ENCODE measurements around the gene CCDC136.

Gene CCDC136

DNA sequence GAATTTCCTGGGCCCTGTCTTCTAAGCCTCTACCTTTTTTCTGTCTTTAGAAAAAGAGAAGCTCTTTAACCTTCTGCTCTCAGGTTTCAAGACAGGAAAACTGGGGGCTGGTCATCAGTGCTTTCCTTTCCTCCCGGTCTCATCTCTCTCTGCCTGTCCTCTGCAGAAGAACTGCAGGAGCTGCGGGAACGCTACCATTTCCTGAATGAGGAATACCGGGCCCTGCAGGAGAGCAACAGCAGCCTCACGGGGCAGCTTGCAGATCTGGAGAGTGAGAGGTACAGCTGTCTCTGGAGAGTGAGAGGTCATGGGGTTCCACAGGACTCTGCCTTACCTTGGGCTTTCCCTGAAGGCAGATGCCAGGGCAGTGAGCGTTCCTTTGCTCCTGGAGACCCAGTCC lies 12.7 kb downstream of the CCDC136 start:
- TF ChIP-seq, protein P1, sequence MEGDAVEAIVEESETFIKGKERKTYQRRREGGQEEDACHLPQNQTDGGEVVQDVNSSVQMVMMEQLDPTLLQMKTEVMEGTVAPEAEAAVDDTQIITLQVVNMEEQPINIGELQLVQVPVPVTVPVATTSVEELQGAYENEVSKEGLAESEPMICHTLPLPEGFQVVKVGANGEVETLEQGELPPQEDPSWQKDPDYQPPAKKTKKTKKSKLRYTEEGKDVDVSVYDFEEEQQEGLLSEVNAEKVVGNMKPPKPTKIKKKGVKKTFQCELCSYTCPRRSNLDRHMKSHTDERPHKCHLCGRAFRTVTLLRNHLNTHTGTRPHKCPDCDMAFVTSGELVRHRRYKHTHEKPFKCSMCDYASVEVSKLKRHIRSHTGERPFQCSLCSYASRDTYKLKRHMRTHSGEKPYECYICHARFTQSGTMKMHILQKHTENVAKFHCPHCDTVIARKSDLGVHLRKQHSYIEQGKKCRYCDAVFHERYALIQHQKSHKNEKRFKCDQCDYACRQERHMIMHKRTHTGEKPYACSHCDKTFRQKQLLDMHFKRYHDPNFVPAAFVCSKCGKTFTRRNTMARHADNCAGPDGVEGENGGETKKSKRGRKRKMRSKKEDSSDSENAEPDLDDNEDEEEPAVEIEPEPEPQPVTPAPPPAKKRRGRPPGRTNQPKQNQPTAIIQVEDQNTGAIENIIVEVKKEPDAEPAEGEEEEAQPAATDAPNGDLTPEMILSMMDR (IDR thresholded peaks at IDR 0.05; ENCODE audit: borderline replicate concordance, insufficient read depth, low read depth, low read length): no peak
- H3K4me3 ChIP-seq (ENCODE audit: low read depth, low read length): no peak overlapping the region

GRCh38 chr7:128805225-128805624 lies 13.5 kb downstream of the CCDC136 start:
- H3K4me3 ChIP-seq (ENCODE audit: low read depth, low read length): no peak overlapping the region
- TF ChIP-seq, protein P1 (IDR thresholded peaks at IDR 0.05; ENCODE audit: borderline replicate concordance, insufficient read depth, low read depth, low read length): no peak

DNA sequence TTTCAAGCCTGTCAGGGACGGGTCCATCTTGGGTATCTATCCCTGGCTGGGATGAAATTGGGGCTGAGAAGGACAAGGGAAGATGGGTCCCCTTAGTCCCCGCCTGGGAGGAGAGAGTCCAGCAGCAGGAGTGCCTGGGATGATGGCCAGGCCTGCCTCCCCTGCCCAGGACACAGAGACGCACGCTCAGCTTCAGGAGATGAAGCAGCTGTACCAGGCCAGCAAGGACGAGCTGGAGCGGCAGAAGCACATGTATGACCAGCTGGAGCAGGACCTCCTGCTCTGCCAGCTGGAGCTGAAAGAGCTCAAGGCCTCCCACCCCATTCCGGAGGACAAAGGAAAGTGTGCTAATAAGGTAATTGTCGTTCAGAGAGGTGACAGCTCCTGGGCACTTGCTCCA lies 15.4 kb downstream of the CCDC136 start:
- no peak overlapping the region for H3K4me3 ChIP-seq (ENCODE audit: low read depth, low read length)
- TF ChIP-seq, protein P1 (IDR thresholded peaks at IDR 0.05; ENCODE audit: borderline replicate concordance, insufficient read depth, low read depth, low read length): no peak

DNA sequence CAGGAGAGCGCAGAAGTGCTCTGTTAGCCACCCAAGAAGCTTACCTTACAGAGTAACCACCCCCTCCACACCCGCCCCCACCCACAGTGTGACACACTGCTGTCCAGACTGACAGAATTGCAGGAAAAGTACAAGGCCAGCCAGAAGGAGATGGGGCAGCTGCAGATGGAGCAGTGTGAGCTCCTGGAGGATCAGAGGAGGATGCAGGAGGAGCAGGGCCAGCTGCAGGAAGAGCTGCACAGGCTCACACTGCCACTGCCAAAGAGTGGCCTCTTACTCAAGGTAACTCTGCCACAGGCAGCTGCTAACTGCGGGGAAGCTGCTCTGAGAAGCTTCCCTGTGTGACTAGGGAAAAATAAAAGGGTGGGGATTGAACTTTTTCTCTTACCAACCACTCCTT lies 17.6 kb downstream of the CCDC136 start:
- H3K4me3 ChIP-seq (ENCODE audit: low read depth, low read length): no peak overlapping the region
- TF ChIP-seq, protein P1 (IDR thresholded peaks at IDR 0.05; ENCODE audit: borderline replicate concordance, insufficient read depth, low read depth, low read length): no peak

DNA sequence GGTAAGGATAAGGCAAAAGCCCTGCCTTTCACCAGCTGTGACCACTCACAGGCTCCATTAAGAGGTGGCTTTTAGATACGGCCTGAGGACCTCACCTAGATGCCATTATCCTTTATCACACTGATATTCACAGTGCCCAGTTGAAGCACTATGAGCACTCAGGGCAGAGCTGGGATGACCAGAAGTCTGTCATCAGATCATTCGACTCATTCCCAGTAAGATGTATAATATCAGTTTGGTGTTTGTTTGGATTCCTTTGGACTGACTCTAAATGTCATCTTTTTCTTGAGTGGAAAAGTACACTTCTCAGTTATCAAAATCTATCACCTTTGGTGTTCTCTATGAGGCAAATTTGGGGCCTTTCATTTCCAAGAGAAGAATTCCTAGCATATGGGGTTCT lies 18.7 kb downstream of the CCDC136 start:
- TF ChIP-seq, protein P1 (IDR thresholded peaks at IDR 0.05; ENCODE audit: borderline replicate concordance, insufficient read depth, low read depth, low read length): no peak

GRCh38 chr7:128810997-128811396 lies 19.2 kb downstream of the CCDC136 start:
- TF ChIP-seq, protein P1 (IDR thresholded peaks at IDR 0.05; ENCODE audit: borderline replicate concordance, insufficient read depth, low read depth, low read length): no peak

More for the DNA sequence above, 18.7 kb downstream of the CCDC136 start:
- no peak overlapping the region for H3K4me3 ChIP-seq (ENCODE audit: low read depth, low read length)

GRCh38 chr7:128811631-128812430 lies 20.1 kb downstream of the CCDC136 start:
- TF ChIP-seq, protein P1 (IDR thresholded peaks at IDR 0.05; ENCODE audit: borderline replicate concordance, insufficient read depth, low read depth, low read length): no peak
- H3K4me3 ChIP-seq (ENCODE audit: low read depth, low read length): no peak overlapping the region

More at GRCh38 chr7:128810997-128811396, 19.2 kb downstream of the CCDC136 start:
- H3K4me3 ChIP-seq (ENCODE audit: low read depth, low read length): no peak overlapping the region
